Smooth muscle cell (in vitro differentiated cells): Measurements from ENCODE around the gene ADGRB3. TPM values are rescaled to one million over a fixed set of nuclear protein-coding genes. Genes with fewer than 3 reads are reported as not detected.

Experiments used
- DNase-seq: peaks from one replicate; lab custom pipeline; 2025; ENCODE audit not compliant: unreplicated experiment; lab: John Stamatoyannopoulos, UW
- H2AFZ ChIP-seq: fragments of 200-600 bp; sonication (generic); 2 replicates; pipeline ENCODE4 v1.6.0; 2016; ENCODE audit warnings: antibody characterized with exemption, low read depth, mild to moderate bottlenecking
- H3F3A ChIP-seq: fragments of 200-600 bp; sonication (generic); 2 replicates; pipeline ENCODE4 v1.6.0; 2017; ENCODE audit warnings: antibody characterized with exemption, low read depth
- H3K27ac ChIP-seq: fragments of 200-600 bp; sonication (generic); 2 replicates; pipeline ENCODE4 v1.5.1; 2016; ENCODE audit warnings: low read depth, mild to moderate bottlenecking
- H3K27me3 ChIP-seq: fragments of 200-600 bp; sonication (generic); 2 replicates; pipeline ENCODE4 v1.6.1; 2016; ENCODE audit warnings: low read depth, mild to moderate bottlenecking
- H3K36me3 ChIP-seq: fragments of 200-600 bp; sonication (generic); 2 replicates; pipeline ENCODE4 v1.5.1; 2016; ENCODE audit warnings: low read depth
- H3K4me1 ChIP-seq: fragments of 200-600 bp; sonication (generic); 2 replicates; pipeline ENCODE4 v1.5.1; 2016; ENCODE audit warnings: low read depth
- H3K4me2 ChIP-seq: fragments of 200-600 bp; sonication (generic); 2 replicates; pipeline ENCODE4 v1.6.0; 2016; ENCODE audit warnings: mild to moderate bottlenecking
- H3K4me3 ChIP-seq: fragments of 200-600 bp; sonication (generic); 2 replicates; pipeline ENCODE4 v1.5.1; 2016; ENCODE audit warnings: mild to moderate bottlenecking
- H3K79me2 ChIP-seq: fragments of 200-600 bp; sonication (generic); 2 replicates; pipeline ENCODE4 v1.6.0; 2016; ENCODE audit warnings: low read depth, mild to moderate bottlenecking
- H3K9ac ChIP-seq: fragments of 200-600 bp; sonication (generic); 2 replicates; pipeline ENCODE4 v1.6.0; 2016; ENCODE audit warnings: low read depth
- H3K9me3 ChIP-seq: fragments of 200-600 bp; sonication (generic); replicated peaks from 2 replicates; pipeline ENCODE4 v1.5.1; 2016; ENCODE audit warnings: low read depth
- H4K20me1 ChIP-seq: fragments of 200-600 bp; sonication (generic); 2 replicates; pipeline ENCODE4 v1.6.0; 2016; ENCODE audit warnings: low read depth
- CTCF ChIP-seq: fragments of 200-600 bp; sonication (generic); IDR thresholded peaks from 2 replicates; pipeline ENCODE4 v1.5.1; 2017; ENCODE audit warnings: borderline replicate concordance, mild to moderate bottlenecking, antibody characterized with exemption; ENCODE audit not compliant: insufficient read depth, poor library complexity, severe bottlenecking
- whole genome bisulfite sequencing: methylation state at CpG from one replicate; pipeline ENCODE4 v1.1.7; 2016; ENCODE audit warnings: low lambda C conversion rate; 5-methylcytosine and 5-hydroxymethylcytosine counted together
- polyA plus RNA-seq: library from polyadenylated mRNA; unstranded; fragments of >200 nt; fragmentation: Nextera tagmentation; extraction: Ambion mirVana; gene quantifications from 2 replicates; pipeline ENCODE4 v1.2.1, GENCODE V29; 2016
- total RNA-seq: library from RNA; depleted of rRNA; stranded (reverse); fragments of >200 nt; gene quantifications from 2 replicates; pipeline ENCODE4 v1.2.3, GENCODE V29; 2014

Gene ADGRB3
- total and polyA plus RNA-seq, 2 experiments from 2014 or later: 0.34 to 0.63 TPM

- peaks cover 63% of the 10 kb centered on the region for H3K27me3 ChIP-seq
Measured at GRCh38 chr6:68639211-68639610, 4.1 kb downstream of the ADGRB3 start.

GRCh38 chr6:68639826-68640490 is 4.9 kb downstream of the ADGRB3 start:
- Histone ChIP-seq H3K4me3 (peak overlapping the region; percentile 48), H3K79me2 (no peaks in the 10 kb centered on the region), H3K4me2 (peak overlapping the region; percentile 86), H3F3A (no peaks in the 10 kb centered on the region), H4K20me1 (no peaks in the 10 kb centered on the region), H3K9me3 (no peaks in the 10 kb centered on the region), H3K36me3 (no peaks in the 10 kb centered on the region), H2AFZ (peak overlapping the region; percentile 80), H3K9ac (no peak overlapping the region), H3K4me1 (peaks cover 9% of the 10 kb centered on the region), H3K27me3 (peaks cover 58% of the 10 kb centered on the region), H3K27ac (no peak overlapping the region)
- whole genome bisulfite sequencing: 5% methylated on average over 13 of the region's 13 CpGs
- DNase-seq: no peak
- no peak for TF ChIP-seq CTCF

More at GRCh38 chr6:68639211-68639610, 4.1 kb downstream of the ADGRB3 start:
- no peak overlapping the region for H3K9ac ChIP-seq
- TF ChIP-seq CTCF: no peak
- H3K4me3 ChIP-seq: no peak overlapping the region
- no peaks in the 10 kb centered on the region for H3K79me2 ChIP-seq
- WGBS: 23% methylated on average over 7 of the region's 7 CpGs
- DNase-seq: no peak
- H3K36me3 ChIP-seq: no peaks in the 10 kb centered on the region
- H3K27ac ChIP-seq: no peak overlapping the region
- no peaks in the 10 kb centered on the region for H3K9me3 ChIP-seq
- peak overlapping the region; percentile 86 for H3K4me2 ChIP-seq
- no peak overlapping the region for H2AFZ ChIP-seq
- H3K4me1 ChIP-seq: peaks cover 9% of the 10 kb centered on the region
- no peaks in the 10 kb centered on the region for H3F3A ChIP-seq
- no peaks in the 10 kb centered on the region for H4K20me1 ChIP-seq

GRCh38 chr6:68640491-68640835 is 5.4 kb downstream of the ADGRB3 start:
- Histone ChIP-seq H3K79me2 (no peaks in the 10 kb centered on the region), H3K4me1 (peaks cover 9% of the 10 kb centered on the region), H3K4me3 (peak overlapping the region; percentile 48), H3K27me3 (peaks cover 56% of the 10 kb centered on the region), H2AFZ (peak overlapping the region; percentile 80), H3K36me3 (no peaks in the 10 kb centered on the region), H3K4me2 (peak overlapping the region; percentile 86), H3K9me3 (no peaks in the 10 kb centered on the region), H3F3A (no peaks in the 10 kb centered on the region), H3K9ac (no peak overlapping the region), H4K20me1 (no peaks in the 10 kb centered on the region), H3K27ac (no peak overlapping the region)
- 10% methylated on average over 3 of the region's 3 CpGs for WGBS
- no peak for TF ChIP-seq CTCF
- no peak for DNase-seq

- Histone ChIP-seq H3K4me1 (peaks cover 9% of the 10 kb centered on the region), H4K20me1 (no peaks in the 10 kb centered on the region), H3K9me3 (no peaks in the 10 kb centered on the region), H3K27me3 (peaks cover 49% of the 10 kb centered on the region), H3K27ac (no peak overlapping the region), H3K9ac (no peak overlapping the region), H3K36me3 (no peaks in the 10 kb centered on the region), H3K79me2 (no peaks in the 10 kb centered on the region), H3K4me2 (no peak overlapping the region), H3K4me3 (no peak overlapping the region), H2AFZ (no peak overlapping the region), H3F3A (no peaks in the 10 kb centered on the region)
- WGBS: 85% methylated on average over 2 of the region's 2 CpGs
- no peak for DNase-seq
- no peak for TF ChIP-seq CTCF
Measured at GRCh38 chr6:68641172-68641571, 6.1 kb downstream of the ADGRB3 start.
